ENCODE data around the gene OR51L1. TPM values are rescaled to one million over a fixed set of nuclear protein-coding genes. Genes with fewer than 3 reads are reported as not detected.

OR51L1 gene
- total RNA-seq, 4 donors from 2014 or later: not detected

DNA sequence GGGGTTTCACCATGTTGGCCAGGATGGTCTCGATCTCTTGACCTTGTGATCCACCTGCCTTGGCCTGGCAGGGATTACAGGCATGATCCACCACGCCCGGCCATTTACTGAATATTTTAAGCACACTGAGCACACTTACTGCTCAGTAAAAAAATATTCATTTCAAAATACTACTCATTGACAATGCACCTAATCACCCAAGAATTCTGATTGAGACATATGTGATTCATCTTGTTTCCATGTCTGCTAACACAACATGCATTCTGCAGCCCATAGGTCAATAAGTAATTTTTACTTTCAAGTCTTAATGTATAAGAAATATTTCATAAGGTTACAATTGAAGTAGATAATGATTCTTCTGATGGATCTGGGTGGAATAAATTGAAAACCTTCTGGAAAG lies 47.4 kb downstream of the OR51L1 start:
- Histone ChIP-seq H3K4me3 (no peak overlapping the region), H3K36me3 (no peaks in the 10 kb centered on the region), H3K9me3 (no peaks in the 10 kb centered on the region), H3K4me1 (no peaks in the 10 kb centered on the region), H3K27me3 (no peaks in the 10 kb centered on the region), H3K27ac (no peak overlapping the region)
- 89% methylated on average over 3 of the region's 3 CpGs for WGBS
- no peak for DNase-seq (ENCODE audit: low spot score in 2 of 2)
- TF ChIP-seq POLR2AphosphoS5 (IDR thresholded peaks at IDR 0.05) (no peak), POLR2A (IDR thresholded peaks at IDR 0.05) (no peak), EP300 (IDR thresholded peaks at IDR 0.05) (no peak)
- TF ChIP-seq, protein P1, sequence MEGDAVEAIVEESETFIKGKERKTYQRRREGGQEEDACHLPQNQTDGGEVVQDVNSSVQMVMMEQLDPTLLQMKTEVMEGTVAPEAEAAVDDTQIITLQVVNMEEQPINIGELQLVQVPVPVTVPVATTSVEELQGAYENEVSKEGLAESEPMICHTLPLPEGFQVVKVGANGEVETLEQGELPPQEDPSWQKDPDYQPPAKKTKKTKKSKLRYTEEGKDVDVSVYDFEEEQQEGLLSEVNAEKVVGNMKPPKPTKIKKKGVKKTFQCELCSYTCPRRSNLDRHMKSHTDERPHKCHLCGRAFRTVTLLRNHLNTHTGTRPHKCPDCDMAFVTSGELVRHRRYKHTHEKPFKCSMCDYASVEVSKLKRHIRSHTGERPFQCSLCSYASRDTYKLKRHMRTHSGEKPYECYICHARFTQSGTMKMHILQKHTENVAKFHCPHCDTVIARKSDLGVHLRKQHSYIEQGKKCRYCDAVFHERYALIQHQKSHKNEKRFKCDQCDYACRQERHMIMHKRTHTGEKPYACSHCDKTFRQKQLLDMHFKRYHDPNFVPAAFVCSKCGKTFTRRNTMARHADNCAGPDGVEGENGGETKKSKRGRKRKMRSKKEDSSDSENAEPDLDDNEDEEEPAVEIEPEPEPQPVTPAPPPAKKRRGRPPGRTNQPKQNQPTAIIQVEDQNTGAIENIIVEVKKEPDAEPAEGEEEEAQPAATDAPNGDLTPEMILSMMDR (IDR thresholded peaks at IDR 0.05): no peak

DNA sequence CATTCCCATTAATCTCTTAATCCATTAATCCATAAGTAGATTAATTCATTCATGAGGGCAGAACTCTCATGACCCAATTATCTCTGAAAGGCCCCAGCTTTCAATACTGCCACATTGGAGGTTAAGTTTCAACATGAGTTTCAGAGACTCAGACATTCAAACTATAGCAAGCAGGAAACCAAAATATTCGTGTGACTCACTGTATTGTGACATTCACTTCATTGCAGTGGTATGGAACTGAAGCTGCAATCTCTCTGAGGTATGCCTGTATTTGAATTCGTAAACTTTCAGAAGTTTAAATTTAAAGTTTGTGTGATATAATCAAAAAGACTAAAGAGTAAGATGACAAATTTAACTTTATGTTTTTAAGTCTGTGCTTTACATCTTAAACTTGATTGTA lies 48.7 kb downstream of the OR51L1 start:
- no peaks in the 10 kb centered on the region for H3K4me1 ChIP-seq
- H3K27me3 ChIP-seq: no peaks in the 10 kb centered on the region
- no peak overlapping the region for H3K4me3 ChIP-seq
- H3K9me3 ChIP-seq: no peaks in the 10 kb centered on the region
- no peaks in the 10 kb centered on the region for H3K36me3 ChIP-seq
- no peak for DNase-seq (ENCODE audit: low spot score in 2 of 2)
- WGBS: 61% methylated on average over 2 of the region's 2 CpGs
- no peak overlapping the region for H3K27ac ChIP-seq
- TF ChIP-seq EP300 (IDR thresholded peaks at IDR 0.05): no peak
- TF ChIP-seq POLR2AphosphoS5 (IDR thresholded peaks at IDR 0.05): no peak
- TF ChIP-seq, protein P1 (IDR thresholded peaks at IDR 0.05): no peak
- TF ChIP-seq POLR2A (IDR thresholded peaks at IDR 0.05): no peak

- H3K4me3 ChIP-seq: no peak within 1 kb of the TSS
- H3K36me3 ChIP-seq: no peaks in the 10 kb centered on the region
- TF ChIP-seq, protein P1 (IDR thresholded peaks at IDR 0.05): no peak
- no peak for TF ChIP-seq POLR2AphosphoS5 (IDR thresholded peaks at IDR 0.05)
- H3K4me1 ChIP-seq: no peaks in the 10 kb centered on the region
- DNase-seq (ENCODE audit: low spot score in 2 of 2): no peak
- 42% methylated on average over 1 of the region's 1 CpG for WGBS
- no peaks in the 10 kb centered on the region for H3K9me3 ChIP-seq
- H3K27ac ChIP-seq: no peak within 1 kb of the TSS
- no peaks in the 10 kb centered on the region for H3K27me3 ChIP-seq
Observed at GRCh38 chr11:5046226-5046625, 51.6 kb downstream of the OR51L1 start, which contains the start of gene OR52J3. OR52J3 (plus strand) TSS chr11:5046526; CDS start chr11:5046526, 0 bp downstream.

GRCh38 chr11:5046754-5047330 lies 52.2 kb downstream of the OR51L1 start:
- Histone ChIP-seq H3K9me3 (no peaks in the 10 kb centered on the region), H3K27ac (no peak overlapping the region), H3K4me1 (no peaks in the 10 kb centered on the region), H3K27me3 (no peaks in the 10 kb centered on the region), H3K36me3 (no peaks in the 10 kb centered on the region), H3K4me3 (no peak overlapping the region)
- 84% methylated on average over 15 of the region's 15 CpGs for WGBS
- no peak for DNase-seq (ENCODE audit: low spot score in 2 of 2)
- TF ChIP-seq POLR2A (IDR thresholded peaks at IDR 0.05) (no peak), EP300 (IDR thresholded peaks at IDR 0.05) (no peak), POLR2AphosphoS5 (IDR thresholded peaks at IDR 0.05) (no peak)
- TF ChIP-seq, protein P1 (IDR thresholded peaks at IDR 0.05): no peak

Other genes starting within 250 kb of the OR51L1 start
- gene OR51F1, start 224.9 kb upstream of the OR51L1 start, total RNA-seq: not detected
- gene OR52R1, start 190.5 kb upstream of the OR51L1 start, total RNA-seq: not detected
- not detected for gene OR51F2, start 173.5 kb upstream of the OR51L1 start, total RNA-seq
- not detected for gene OR51S1, start 145.6 kb upstream of the OR51L1 start, total RNA-seq
- gene OR51T1, start 113.0 kb upstream of the OR51L1 start, total RNA-seq: not detected
- gene OR51A7, start 91.1 kb upstream of the OR51L1 start, total RNA-seq: not detected
- gene OR51G2, start 75.5 kb upstream of the OR51L1 start, total RNA-seq: not detected
- not detected for gene OR51G1, start 70.5 kb upstream of the OR51L1 start, total RNA-seq
- gene OR51A4, start 47.2 kb upstream of the OR51L1 start, total RNA-seq: not detected
- not detected for gene OR51A2, start 39.1 kb upstream of the OR51L1 start, total RNA-seq
- not detected for gene OR52J3, start 51.7 kb downstream of the OR51L1 start, total RNA-seq
- not detected for gene OR52E2, start 64.8 kb downstream of the OR51L1 start, total RNA-seq
- not detected for gene OR52E1, start 74.7 kb downstream of the OR51L1 start, total RNA-seq
- gene OR52A5, start 143.5 kb downstream of the OR51L1 start, total RNA-seq: not detected
- gene OR52A1, start 159.9 kb downstream of the OR51L1 start, total RNA-seq: not detected
- gene OR51V1, start 205.8 kb downstream of the OR51L1 start, total RNA-seq: not detected
- gene HBB, start 232.2 kb downstream of the OR51L1 start, total RNA-seq: 10 to 100 TPM in 2 of 4 donors, 1 to 10 TPM in 2; 3.7 to 45.8 (median 15.2) TPM
- gene HBD, start 239.6 kb downstream of the OR51L1 start, total RNA-seq: not detected

All from suprapubic skin (tissue), 4 donors.